Colonic mucosa (tissue), 4 donors: ENCODE measurements around the gene VWA1. TPM values are rescaled to one million over a fixed set of nuclear protein-coding genes. Genes with fewer than 3 reads are reported as not detected.
"Not testable (repeated sequence)": the region's sequence is repeated elsewhere in the genome, so short reads cannot be mapped to it uniquely, and the experiment has no call there.

Experiments used
- DNase-seq: peaks from one replicate; pipeline ENCODE4 v3.0.0-alpha.2; 2020
- H3K27ac ChIP-seq: fragments of 200-600 bp; one replicate; pipeline ENCODE4 v1.8.0; 2021
- H3K27me3 ChIP-seq: fragments of 200-600 bp; one replicate; pipeline ENCODE4 v1.8.0; 2021
- H3K36me3 ChIP-seq: fragments of 200-600 bp; one replicate; pipeline ENCODE4 v1.8.0; 2021
- H3K4me1 ChIP-seq: fragments of 200-600 bp; one replicate; pipeline ENCODE4 v1.8.0; 2021; ENCODE audit warnings: mild to moderate bottlenecking
- H3K4me3 ChIP-seq: fragments of 200-600 bp; one replicate; pipeline ENCODE4 v1.8.0; 2021
- H3K9ac ChIP-seq, 2 donors: one replicate each; pipeline ENCODE4 v1.7.0; 2013; ENCODE audit warnings: control low read depth in 2 of 2, low read depth in 2 of 2, low read length in 2 of 2
- H3K9me3 ChIP-seq: fragments of 200-600 bp; one replicate; pipeline ENCODE4 v1.8.0; 2021
- CTCF ChIP-seq: fragments of 200-600 bp; IDR thresholded peaks from one replicate; pipeline ENCODE4 v1.8.0; 2022; ENCODE audit warnings: antibody characterized with exemption, mild to moderate bottlenecking
- intact Hi-C: fragments of 100-400 bp; cut with DNase I; formaldehyde crosslinking; loops from one replicate; pipeline ENCODE4 v1.14.1; 2022
- total RNA-seq, 2 donors: library from RNA; stranded (reverse); fragmentation: NEBNext Ultra II Directional in 1 of 2; extraction: Animal tissue kit (Norgen Biotek cat#: 25700) in 1 of 2; gene quantifications; one replicate each; pipeline ENCODE4 v1.2.1, GENCODE V29; 2021
- donor health status: healthy.
- donor health status: DM: no; HTN: no; CAD: no.
- donor health status: DM: no; HTN: no; CAD: no.

Gene VWA1
- total RNA-seq, 2 donors from 2014 or later: 43.5 to 74.0 TPM

GRCh38 chr1:1441002-1441888 lies 5.8 kb downstream of the VWA1 start:
- no peaks in the 10 kb centered on the region for H3K36me3 ChIP-seq
- peaks cover 16% of the 10 kb centered on the region for H3K4me1 ChIP-seq
- DNase-seq: no peak
- H3K9ac ChIP-seq: peak overlapping the region; percentile 19 to 26
- H3K27me3 ChIP-seq: peaks cover 1% of the 10 kb centered on the region
- no peak overlapping the region for H3K4me3 ChIP-seq
- H3K9me3 ChIP-seq: no peaks in the 10 kb centered on the region
- no peak overlapping the region for H3K27ac ChIP-seq
- TF ChIP-seq CTCF: peak; percentile 86
- intact Hi-C loops: no loop called here

GRCh38 chr1:1442069-1442770 lies 6.7 kb downstream of the VWA1 start:
- Histone ChIP-seq H3K4me3 (no peak overlapping the region), H3K9ac (no peak overlapping the region), H3K4me1 (peaks cover 11% of the 10 kb centered on the region), H3K27me3 (no peaks in the 10 kb centered on the region), H3K27ac (no peak overlapping the region), H3K9me3 (no peaks in the 10 kb centered on the region), H3K36me3 (no peaks in the 10 kb centered on the region)
- DNase-seq: no peak
- intact Hi-C loops: no loop called here
- no peak for TF ChIP-seq CTCF

GRCh38 chr1:1446631-1447030 lies 11.1 kb downstream of the VWA1 start:
- H3K4me3 ChIP-seq, H3K27me3 ChIP-seq, H3K27ac ChIP-seq, H3K9ac ChIP-seq, H3K36me3 ChIP-seq, H3K9me3 ChIP-seq, H3K4me1 ChIP-seq, intact Hi-C loops, DNase-seq: not testable (repeated sequence)

GRCh38 chr1:1449099-1449739 lies 13.7 kb downstream of the VWA1 start, which contains the start of gene ATAD3C:
TSS of gene ATAD3C (plus strand) at chr1:1449689. CDS start at chr1:1450684, 995 bp downstream.
- Histone ChIP-seq H3K9ac (no peak within 1 kb of the TSS), H3K27ac (no peak within 1 kb of the TSS), H3K9me3 (no peaks in the 10 kb centered on the region), H3K4me3 (no peak within 1 kb of the TSS), H3K36me3 (no peaks in the 10 kb centered on the region), H3K4me1 (no peaks in the 10 kb centered on the region), H3K27me3 (no peaks in the 10 kb centered on the region)
- intact Hi-C loops: no loop called here
- TF ChIP-seq CTCF: no peak
- no peak for DNase-seq

GRCh38 chr1:1450616-1451015 lies 15.1 kb downstream of the VWA1 start:
- H3K27me3 ChIP-seq, H3K36me3 ChIP-seq, DNase-seq, H3K27ac ChIP-seq, H3K9me3 ChIP-seq, H3K4me3 ChIP-seq, H3K9ac ChIP-seq, intact Hi-C loops, H3K4me1 ChIP-seq: not testable (repeated sequence)

GRCh38 chr1:1451696-1452364 lies 16.3 kb downstream of the VWA1 start:
- Histone ChIP-seq H3K9me3 (no peaks in the 10 kb centered on the region), H3K27me3 (no peaks in the 10 kb centered on the region), H3K27ac (no peak overlapping the region), H3K4me1 (no peaks in the 10 kb centered on the region), H3K9ac (no peak overlapping the region), H3K4me3 (no peak overlapping the region), H3K36me3 (no peaks in the 10 kb centered on the region)
- TF ChIP-seq CTCF: no peak
- no peak for DNase-seq
- intact Hi-C loops: no loop called here

- H3K27ac ChIP-seq, H3K4me1 ChIP-seq, intact Hi-C loops, H3K36me3 ChIP-seq, DNase-seq, H3K9ac ChIP-seq, H3K4me3 ChIP-seq, H3K9me3 ChIP-seq, H3K27me3 ChIP-seq: not testable (repeated sequence)
Measured at GRCh38 chr1:1452365-1452739, 16.9 kb downstream of the VWA1 start.
